NCI-H2227 (cell line): ENCODE results near the gene DCBLD2.
"Not testable (repeated sequence)": the region's sequence is repeated elsewhere in the genome, so short reads cannot be mapped to it uniquely, and the experiment has no call there.

Experiments used
- DNase-seq: peaks from one replicate; lab custom pipeline; 2025; ENCODE audit not compliant: unreplicated experiment; lab: John Stamatoyannopoulos, UW

The DCBLD2 gene

DNA sequence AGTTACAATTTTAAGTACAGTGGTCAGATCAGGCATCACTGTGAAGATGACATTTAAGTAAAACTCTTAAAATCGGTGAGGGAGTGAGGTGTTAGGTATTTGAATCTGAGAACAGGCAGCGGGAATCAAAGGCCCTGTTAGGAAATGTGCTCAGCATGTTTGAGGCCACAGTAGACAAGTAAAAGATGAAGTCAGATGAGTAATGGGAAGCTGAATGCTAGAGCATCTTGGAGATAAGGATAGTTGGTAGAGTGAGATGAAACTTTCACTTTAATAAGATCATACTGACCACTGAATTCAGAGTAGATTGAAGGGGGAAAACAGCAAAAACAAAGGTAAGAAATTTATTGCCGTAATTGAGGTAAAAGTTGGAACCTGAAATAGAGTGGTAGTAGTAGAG lies 61.6 kb downstream of the DCBLD2 start:
- no peak for DNase-seq

- not testable (repeated sequence) for DNase-seq
Observed at GRCh38 chr3:98831060-98831459, 70.4 kb downstream of the DCBLD2 start.

GRCh38 chr3:98829246-98829832 lies 72.2 kb downstream of the DCBLD2 start:
- no peak for DNase-seq

- no peak for DNase-seq
Observed at GRCh38 chr3:98827221-98827920, 74.1 kb downstream of the DCBLD2 start.

GRCh38 chr3:98826126-98826525 lies 75.4 kb downstream of the DCBLD2 start:
- DNase-seq: no peak

- no peak for DNase-seq
Observed at GRCh38 chr3:98824256-98824655, 77.2 kb downstream of the DCBLD2 start.

- DNase-seq: no peak
Observed at GRCh38 chr3:98823791-98824190, 77.7 kb downstream of the DCBLD2 start.

- no peak for DNase-seq
Observed at GRCh38 chr3:98821063-98821462, 80.4 kb downstream of the DCBLD2 start.

GRCh38 chr3:98817547-98818041 lies 83.9 kb downstream of the DCBLD2 start:
- peak; percentile 37 for DNase-seq

GRCh38 chr3:98814817-98815420 lies 86.6 kb downstream of the DCBLD2 start:
- DNase-seq: no peak

GRCh38 chr3:98812851-98813374 lies 88.6 kb downstream of the DCBLD2 start:
- DNase-seq: peak; percentile 2

- no peak for DNase-seq
Observed at GRCh38 chr3:98811048-98811447, 90.4 kb downstream of the DCBLD2 start.

GRCh38 chr3:98809557-98809956 lies 91.9 kb downstream of the DCBLD2 start:
- no peak for DNase-seq

DNA sequence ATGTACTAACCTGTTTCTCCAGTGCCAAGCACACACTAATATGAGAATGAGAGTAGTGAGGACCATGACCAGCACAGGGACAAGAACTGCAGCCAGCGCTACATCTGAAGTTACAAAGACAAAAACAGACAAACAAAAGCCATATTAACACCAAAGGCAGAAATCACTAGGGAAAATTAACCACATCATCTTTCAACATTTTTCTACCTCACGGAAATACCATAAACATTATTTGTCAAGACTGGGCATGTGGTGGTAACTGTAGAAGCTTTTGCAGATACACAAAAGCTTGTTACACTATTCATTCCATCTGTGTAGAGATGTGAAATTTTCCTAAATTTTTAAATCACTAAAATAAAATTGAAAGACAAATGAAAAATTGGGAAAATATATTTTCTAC lies 93.4 kb downstream of the DCBLD2 start:
- DNase-seq: no peak

DNA sequence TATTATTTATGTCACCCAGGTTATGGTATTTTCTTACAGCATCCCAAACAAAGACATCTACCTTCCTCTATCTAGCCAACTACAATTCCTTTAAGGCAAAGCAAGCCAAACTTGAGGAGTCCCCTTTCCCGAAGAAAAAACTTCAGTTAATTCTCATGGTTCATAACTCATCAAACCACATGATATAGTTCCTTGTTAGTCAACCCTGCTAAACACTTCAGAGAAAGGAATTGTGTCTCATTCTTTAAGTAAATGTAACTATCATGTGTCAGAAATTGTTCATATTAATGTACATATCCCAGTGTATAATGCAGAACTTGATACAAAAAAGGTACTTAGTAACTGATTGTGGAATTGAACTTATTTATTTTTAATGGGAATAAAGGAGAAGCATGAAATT lies 93.9 kb downstream of the DCBLD2 start:
- DNase-seq: no peak

GRCh38 chr3:98807011-98807410 lies 94.5 kb downstream of the DCBLD2 start:
- DNase-seq: no peak

- no peak for DNase-seq
Observed at GRCh38 chr3:98806521-98806920, 95.0 kb downstream of the DCBLD2 start.

GRCh38 chr3:98805571-98805970 lies 95.9 kb downstream of the DCBLD2 start:
- no peak for DNase-seq

DNA sequence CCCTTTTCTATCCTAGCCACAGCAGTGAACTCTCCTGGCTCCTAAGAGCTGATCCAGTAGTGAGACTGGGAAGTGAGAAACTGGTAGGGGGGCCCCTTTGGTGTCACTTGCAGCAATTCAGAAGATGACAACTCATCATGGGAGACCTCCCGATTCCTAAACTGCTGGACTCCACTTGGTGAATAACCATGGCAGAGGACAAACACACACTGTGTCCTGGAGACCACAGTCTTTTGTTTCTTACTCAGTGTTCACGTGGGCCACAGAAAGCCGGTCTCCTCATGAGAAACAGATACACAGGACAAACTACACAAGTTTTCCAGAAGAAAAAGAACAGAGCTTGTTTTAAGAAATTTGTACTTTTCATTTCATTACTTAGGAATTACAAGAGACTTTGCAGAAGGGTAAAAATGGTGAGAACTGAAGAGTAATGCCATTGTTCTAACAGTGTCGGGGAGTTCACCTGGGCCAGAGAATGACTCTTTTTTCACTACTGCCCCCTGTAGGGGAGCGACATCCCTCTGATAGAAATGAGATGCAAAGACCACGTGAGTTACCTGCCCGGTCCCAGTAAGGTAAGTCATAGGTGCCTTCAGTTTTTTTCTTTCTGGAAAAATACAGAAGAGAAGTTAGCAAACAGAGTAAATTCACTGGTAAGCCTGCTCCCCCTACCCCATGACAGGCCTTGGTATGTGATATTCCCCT lies 100.3 kb downstream of the DCBLD2 start:
- DNase-seq: no peak

GRCh38 chr3:98800401-98800800 lies 101.1 kb downstream of the DCBLD2 start:
- DNase-seq: no peak

GRCh38 chr3:98799479-98799878 lies 102.0 kb downstream of the DCBLD2 start:
- DNase-seq: no peak
